Endothelial cell of umbilical vein (primary cell): Measurements from ENCODE around the gene OR5B2. TPM values are rescaled to one million over a fixed set of nuclear protein-coding genes. Genes with fewer than 3 reads are reported as not detected.

Experiments used
- BruUV-seq: library from RNA; stranded (reverse); fragments of 400-500 nt; replicated peaks from 2 replicates; lab custom pipeline; 2021; lab: Mats Ljungman, UMichigan
- CTCF ChIA-PET: fragments of 300-600, 350-600 bp; sonication (Branson Sonifier 250); formaldehyde crosslinking; loops from one replicate; lab custom pipeline; 2021; ENCODE audit warnings: antibody characterized with exemption, inconsistent platforms; lab: Charles Lee
- POLR2A ChIA-PET: fragments of 300-600, 350-600 bp; sonication (Branson Sonifier 250); formaldehyde crosslinking; loops from one replicate; lab custom pipeline; 2021; ENCODE audit warnings: antibody characterized with exemption, inconsistent platforms; lab: Charles Lee
- DNase-seq: peaks from one replicate; pipeline ENCODE4 v3.0.0-alpha.2; 2011; ENCODE audit warnings: low read depth, low spot score
- FAIRE-seq: peaks from 2 replicates; lab custom pipeline; 2011; peaks lifted over from hg19 to GRCh38; lab: Jason Lieb, UNC
- H2AFZ ChIP-seq: 2 replicates; pipeline ENCODE4 v1.6.0; 2012; ENCODE audit warnings: low read depth, low read length, control low read depth, inconsistent platforms
- H3K27ac ChIP-seq: 2 replicates; pipeline ENCODE4 v1.5.1; 2011; ENCODE audit warnings: low read depth, mild to moderate bottlenecking, control low read depth, low read length, moderate library complexity; ENCODE audit not compliant: insufficient read depth
- H3K27me3 ChIP-seq, 2 experiments: 2 replicates each; pipeline versions ENCODE4 v1.6.0 to v1.6.1; 2011; ENCODE audit warnings: low read length in 2 of 2, mixed read lengths in 1 of 2; ENCODE audit not compliant: control insufficient read depth in 2 of 2, insufficient read depth in 2 of 2
- H3K36me3 ChIP-seq, 2 experiments: 2 replicates in 1 of 2; 3 replicates in 1 of 2; pipeline ENCODE4 v1.5.1; 2011; ENCODE audit warnings: low read length in 2 of 2, mild to moderate bottlenecking in 1 of 2, moderate library complexity in 1 of 2; ENCODE audit not compliant: control insufficient read depth in 2 of 2, insufficient read depth in 2 of 2; ENCODE audit errors: extremely low read depth in 1 of 2
- H3K4me1 ChIP-seq: 3 replicates; pipeline ENCODE4 v1.5.1; 2011; ENCODE audit warnings: mild to moderate bottlenecking, low read length; ENCODE audit not compliant: control insufficient read depth, insufficient read depth; ENCODE audit errors: extremely low read depth
- H3K4me2 ChIP-seq: 2 replicates; pipeline ENCODE4 v1.6.1; 2011; ENCODE audit warnings: low read length, control low read depth, mixed read lengths; ENCODE audit not compliant: insufficient read depth
- H3K4me3 ChIP-seq, 3 experiments: fragments of 200-600 bp in 1 of 3; sonication (generic), shearing (Covaris generic) in 1 of 3; replicated peaks in 1 of 3; 2 replicates each; pipeline ENCODE4 v1.5.1; 2011 to 2016; ENCODE audit warnings: control low read depth in 3 of 3, low read length in 3 of 3, mild to moderate bottlenecking in 2 of 3, inconsistent platforms in 1 of 3, low read depth in 1 of 3, moderate library complexity in 1 of 3; ENCODE audit not compliant: insufficient read depth in 1 of 3
- H3K79me2 ChIP-seq: 2 replicates; pipeline ENCODE4 v1.6.0; 2012; ENCODE audit warnings: low read length, inconsistent platforms; ENCODE audit not compliant: control insufficient read depth, insufficient read depth
- H3K9ac ChIP-seq: replicated peaks from 2 replicates; pipeline ENCODE3; 2011; ENCODE audit warnings: low read length, control low read depth; ENCODE audit not compliant: insufficient read depth; ENCODE audit errors: extremely low read depth
- H3K9me1 ChIP-seq: replicated peaks from 3 replicates; pipeline ENCODE4 v1.6.0; 2011; ENCODE audit warnings: mild to moderate bottlenecking, low read length; ENCODE audit not compliant: control insufficient read depth, insufficient read depth; ENCODE audit errors: extremely low read depth
- H3K9me3 ChIP-seq: replicated peaks from 2 replicates; pipeline ENCODE4 v1.5.1; 2012; ENCODE audit warnings: low read length, inconsistent platforms; ENCODE audit not compliant: control insufficient read depth, insufficient read depth
- H4K20me1 ChIP-seq: replicated peaks from 2 replicates; pipeline ENCODE3; 2011; ENCODE audit warnings: mild to moderate bottlenecking, low read length; ENCODE audit not compliant: control insufficient read depth, insufficient read depth; ENCODE audit errors: extremely low read depth
- CTCF ChIP-seq, 2 donors: IDR thresholded peaks; 1 replicate in 1 of 2; 2 replicates in 1 of 2; pipeline ENCODE4 v1.5.1; 2011; ENCODE audit warnings: low read length in 2 of 2, mild to moderate bottlenecking in 2 of 2, moderate library complexity in 2 of 2, control low read depth in 1 of 2, inconsistent platforms in 1 of 2, low read depth in 1 of 2; ENCODE audit not compliant: insufficient read depth in 1 of 2; ENCODE audit errors: extremely low read depth in 1 of 2
- EZH2 ChIP-seq: IDR thresholded peaks from 2 replicates; pipeline ENCODE4 v1.6.1; 2012; ENCODE audit warnings: borderline replicate concordance, low read depth, mild to moderate bottlenecking, moderate library complexity, low read length, inconsistent platforms; ENCODE audit not compliant: severe bottlenecking
- FOS ChIP-seq: IDR thresholded peaks from 2 replicates; pipeline ENCODE4 v1.6.1; 2011; ENCODE audit warnings: mild to moderate bottlenecking, low read length, moderate library complexity, borderline replicate concordance; ENCODE audit not compliant: insufficient read depth
- GATA2 ChIP-seq: IDR thresholded peaks from 2 replicates; pipeline ENCODE4 v1.7.0; 2011; ENCODE audit warnings: low read depth, mild to moderate bottlenecking, moderate library complexity, mixed read lengths, low read length; ENCODE audit not compliant: insufficient read length, insufficient read depth
- JUN ChIP-seq: IDR thresholded peaks from 2 replicates; pipeline ENCODE4 v1.6.1; 2011; ENCODE audit warnings: borderline replicate concordance, low read depth; ENCODE audit not compliant: insufficient read length, insufficient read depth
- MYC ChIP-seq: IDR thresholded peaks from one replicate; pipeline ENCODE4 v1.6.1; 2011; ENCODE audit warnings: mild to moderate bottlenecking, low read depth, low read length
- POLR2A ChIP-seq: IDR thresholded peaks from 2 replicates; pipeline ENCODE4 v1.6.1; 2012; ENCODE audit warnings: low read depth, mild to moderate bottlenecking, control low read depth, low read length
- POLR2AphosphoS5 ChIP-seq: IDR thresholded peaks from 2 replicates; pipeline ENCODE4 v1.6.1; 2012; ENCODE audit warnings: low read depth, mild to moderate bottlenecking, control low read depth, low read length, moderate library complexity; ENCODE audit not compliant: insufficient read depth
- dilution Hi-C: fragments of 300-500 bp; cut with MboI; formaldehyde crosslinking; loops from one replicate; pipeline ENCODE4 v1.15.0; 2019; ENCODE audit warnings: low sequenced_read_pairs; ENCODE audit not compliant: extremely low pct_ligation_motif_present
- intact Hi-C: fragments of 100-400 bp; cut with micrococcal nuclease; formaldehyde crosslinking; loops from one replicate; pipeline ENCODE4 v1.10.0; 2022
- polyA plus RNA-seq, 4 experiments: library from polyadenylated mRNA; depleted of rRNA in 3 of 4; stranded (reverse) in 3 of 4; unstranded in 1 of 4; fragments of >200 nt; gene quantifications; 2 replicates each; pipeline versions ENCODE4 v1.2.1 to v1.2.3, GENCODE V29; 2011 to 2012; ENCODE audit warnings: missing spikeins in 1 of 4
- total RNA-seq: library from RNA; stranded (reverse); gene quantifications from 2 replicates; pipeline ENCODE4 v1.2.3, GENCODE V29; 2021
- TF ChIP-seq, protein P1 (sequence below): IDR thresholded peaks from 2 replicates; pipeline ENCODE4 v1.6.1; 2011; ENCODE audit not compliant: insufficient read depth, insufficient read length

Gene OR5B2
- total and polyA plus RNA-seq, 2 donors (not counting 3 experiments of a cell fraction or from before 2014, with no cell fraction given) = not detected

- no TSS peak for BruUV-seq
- no peak for DNase-seq
- Histone ChIP-seq H3K27ac (no peak overlapping the region), H3K4me2 (no peak overlapping the region), H3K4me1 (peaks cover 18% of the 10 kb centered on the region), H3K9ac (no peak overlapping the region), H3K79me2 (no peaks in the 10 kb centered on the region), H3K27me3 (no peaks in the 10 kb centered on the region), H3K36me3 (no peaks in the 10 kb centered on the region), H3K4me3 (no peak overlapping the region), H2AFZ (no peak overlapping the region), H3K9me3 (no peaks in the 10 kb centered on the region), H3K9me1 (no peaks in the 10 kb centered on the region), H4K20me1 (no peaks in the 10 kb centered on the region)
- intact Hi-C loops = no loop called here
- ChIA-PET CTCF (no interaction called here), POLR2A (no interaction called here)
- no peak for FAIRE-seq
- dilution Hi-C loops = no loop called here
- no peak for TF ChIP-seq FOS
- no peak for TF ChIP-seq EZH2
- no peak for TF ChIP-seq GATA2
- no peak for TF ChIP-seq JUN
- no peak for TF ChIP-seq CTCF (IDR thresholded peaks at IDR 0.05; ENCODE audit: extremely low read depth in 1 of 2, insufficient read depth in 1 of 2, low read depth in 1 of 2, low read length in 2 of 2)
- TF ChIP-seq MYC = no peak
- no peak for TF ChIP-seq POLR2AphosphoS5
- TF ChIP-seq, protein P1, sequence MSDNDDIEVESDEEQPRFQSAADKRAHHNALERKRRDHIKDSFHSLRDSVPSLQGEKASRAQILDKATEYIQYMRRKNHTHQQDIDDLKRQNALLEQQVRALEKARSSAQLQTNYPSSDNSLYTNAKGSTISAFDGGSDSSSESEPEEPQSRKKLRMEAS = no peak
- TF ChIP-seq POLR2A = no peak
Measured at GRCh38 chr11:58395581-58395980, 32.3 kb downstream of the OR5B2 start.
